OCI-LY3 (cell line): Measurements from ENCODE around the gene SEC14L1.

Experiments used
- CTCF ChIP-seq: fragments of 200-600, 300-600 bp; sonication (generic); IDR thresholded peaks from 2 replicates; pipeline ENCODE4 v1.5.1; 2014; ENCODE audit warnings: antibody characterized with exemption, low read length, low read depth
- EZH2phosphoT487 ChIP-seq: fragments of 200-600 bp; shearing (Covaris generic); IDR thresholded peaks from 2 replicates; pipeline ENCODE4 v1.6.1; 2018; ENCODE audit warnings: antibody characterized with exemption, mixed run types, low read depth

DNA sequence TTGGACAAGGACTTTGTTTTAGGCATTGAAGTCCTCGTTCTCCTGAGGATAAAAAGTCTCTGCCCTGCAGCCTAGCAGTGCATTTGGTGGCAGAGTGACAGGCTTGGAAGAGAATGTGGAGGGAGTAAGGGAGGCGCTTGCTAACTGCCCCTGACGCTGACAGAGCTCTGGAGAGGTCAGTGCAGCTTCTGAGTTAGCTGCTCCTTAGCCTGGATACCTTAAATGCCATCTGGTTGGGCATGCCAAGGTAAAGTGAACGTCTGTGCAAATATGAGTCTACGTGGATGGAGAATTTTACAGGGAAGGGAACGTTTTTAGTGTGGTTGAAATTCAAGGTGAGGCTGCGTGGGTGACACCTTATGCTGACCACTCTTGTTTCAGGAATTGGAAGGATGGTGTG lies 44.4 kb downstream of the SEC14L1 start:
- TF ChIP-seq CTCF (no peak), EZH2phosphoT487 (no peak)
